ENCODE data around the gene ABLIM3. TPM values are rescaled to one million over a fixed set of nuclear protein-coding genes. Genes with fewer than 3 reads are reported as not detected.

ABLIM3 gene
- total RNA-seq, 1 donor from 2014 or later, result not detected

DNA sequence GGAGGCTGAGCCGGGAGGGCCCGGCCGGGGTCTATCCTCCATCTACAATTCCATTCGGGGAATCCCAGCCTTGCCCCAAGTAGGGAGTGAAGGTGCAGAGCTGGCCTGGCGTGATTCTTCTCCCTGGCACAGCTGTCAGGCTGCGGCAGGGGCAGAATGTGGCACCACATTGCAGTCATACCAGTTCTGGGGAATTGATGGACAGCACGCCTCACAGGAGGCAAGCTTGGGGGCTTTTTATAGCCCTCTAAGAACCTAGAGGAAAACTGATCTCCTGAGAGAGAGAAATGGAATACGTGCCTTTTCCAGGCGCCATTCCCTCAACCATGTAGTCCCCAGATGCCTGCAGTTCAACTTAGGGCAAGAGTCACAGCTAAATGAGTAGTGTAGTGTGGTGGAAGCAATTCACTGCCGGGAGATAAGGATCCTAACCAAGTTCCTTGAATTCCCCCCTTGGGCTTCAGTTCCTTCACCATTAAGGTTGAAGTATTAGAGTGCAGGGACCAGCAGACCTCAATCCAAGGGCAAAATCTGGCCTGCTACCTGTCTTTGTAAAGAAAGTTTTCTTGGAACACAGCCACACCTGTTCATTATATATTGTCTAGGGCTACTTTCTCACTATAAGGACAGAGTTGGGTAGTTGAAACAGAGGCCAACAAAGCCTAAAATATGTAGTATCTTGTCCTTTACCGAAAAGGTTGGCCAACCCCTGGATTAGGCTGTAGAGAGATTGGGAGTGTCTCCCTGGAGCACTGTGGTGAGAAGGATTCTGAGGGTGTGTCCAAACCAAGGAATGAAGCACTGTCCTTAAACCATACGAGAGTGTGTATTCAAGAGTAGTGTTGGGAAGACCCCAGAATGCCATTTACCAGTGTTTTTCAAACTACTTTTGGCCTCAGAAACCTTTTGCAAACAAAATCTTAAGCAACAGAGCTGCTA lies 141.0 kb downstream of the ABLIM3 start:
- POLR2A ChIA-PET, result no interaction called here
- CTCF ChIA-PET, result no interaction called here
- Mint-ChIP-seq H3K27me3 (peaks cover 28% of the 10 kb centered on the region), H3K36me3 (ENCODE audit: low read depth) (no peaks in the 10 kb centered on the region), H3K4me1 (no peaks in the 10 kb centered on the region), H3K27ac (no peak overlapping the region), H3K4me3 (no peak overlapping the region), H3K9me3 (no peaks in the 10 kb centered on the region)
- ATAC-seq (ENCODE audit: low read depth) (no peak), DNase-seq (no peak)
- intact Hi-C loops (cut with micrococcal nuclease), result no loop called here
- TF ChIP-seq, protein P1, sequence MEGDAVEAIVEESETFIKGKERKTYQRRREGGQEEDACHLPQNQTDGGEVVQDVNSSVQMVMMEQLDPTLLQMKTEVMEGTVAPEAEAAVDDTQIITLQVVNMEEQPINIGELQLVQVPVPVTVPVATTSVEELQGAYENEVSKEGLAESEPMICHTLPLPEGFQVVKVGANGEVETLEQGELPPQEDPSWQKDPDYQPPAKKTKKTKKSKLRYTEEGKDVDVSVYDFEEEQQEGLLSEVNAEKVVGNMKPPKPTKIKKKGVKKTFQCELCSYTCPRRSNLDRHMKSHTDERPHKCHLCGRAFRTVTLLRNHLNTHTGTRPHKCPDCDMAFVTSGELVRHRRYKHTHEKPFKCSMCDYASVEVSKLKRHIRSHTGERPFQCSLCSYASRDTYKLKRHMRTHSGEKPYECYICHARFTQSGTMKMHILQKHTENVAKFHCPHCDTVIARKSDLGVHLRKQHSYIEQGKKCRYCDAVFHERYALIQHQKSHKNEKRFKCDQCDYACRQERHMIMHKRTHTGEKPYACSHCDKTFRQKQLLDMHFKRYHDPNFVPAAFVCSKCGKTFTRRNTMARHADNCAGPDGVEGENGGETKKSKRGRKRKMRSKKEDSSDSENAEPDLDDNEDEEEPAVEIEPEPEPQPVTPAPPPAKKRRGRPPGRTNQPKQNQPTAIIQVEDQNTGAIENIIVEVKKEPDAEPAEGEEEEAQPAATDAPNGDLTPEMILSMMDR (IDR thresholded peaks at IDR 0.05), result no peak

DNA sequence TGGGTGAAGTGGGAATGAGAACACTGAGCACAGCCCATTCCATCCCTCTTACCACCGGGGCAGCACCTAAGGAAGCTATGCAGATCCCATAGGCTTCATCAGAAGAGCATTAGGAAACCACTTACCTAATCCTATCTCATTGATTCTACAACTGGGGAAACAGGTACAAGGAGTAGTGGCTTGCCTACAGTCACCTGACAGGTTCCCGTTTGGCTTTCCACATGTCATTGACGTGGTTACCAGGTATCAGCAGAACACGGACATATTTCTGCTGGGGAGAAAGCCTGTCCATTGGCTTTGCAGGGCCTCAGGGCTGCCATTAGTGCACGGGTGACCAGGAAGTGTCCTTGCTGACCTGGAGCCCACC lies 141.7 kb downstream of the ABLIM3 start:
- no peaks in the 10 kb centered on the region for H3K9me3 Mint-ChIP-seq
- intact Hi-C loops (cut with micrococcal nuclease), result no loop called here
- no peaks in the 10 kb centered on the region for H3K36me3 Mint-ChIP-seq (ENCODE audit: low read depth)
- POLR2A ChIA-PET, result no interaction called here
- CTCF ChIA-PET, result no interaction called here
- H3K4me1 Mint-ChIP-seq, result no peaks in the 10 kb centered on the region
- H3K27me3 Mint-ChIP-seq, result peaks cover 26% of the 10 kb centered on the region
- H3K27ac Mint-ChIP-seq, result no peak overlapping the region
- DNase-seq (no peak), ATAC-seq (ENCODE audit: low read depth) (no peak)
- TF ChIP-seq, protein P1 (IDR thresholded peaks at IDR 0.05), result no peak
- no peak overlapping the region for H3K4me3 Mint-ChIP-seq

DNA sequence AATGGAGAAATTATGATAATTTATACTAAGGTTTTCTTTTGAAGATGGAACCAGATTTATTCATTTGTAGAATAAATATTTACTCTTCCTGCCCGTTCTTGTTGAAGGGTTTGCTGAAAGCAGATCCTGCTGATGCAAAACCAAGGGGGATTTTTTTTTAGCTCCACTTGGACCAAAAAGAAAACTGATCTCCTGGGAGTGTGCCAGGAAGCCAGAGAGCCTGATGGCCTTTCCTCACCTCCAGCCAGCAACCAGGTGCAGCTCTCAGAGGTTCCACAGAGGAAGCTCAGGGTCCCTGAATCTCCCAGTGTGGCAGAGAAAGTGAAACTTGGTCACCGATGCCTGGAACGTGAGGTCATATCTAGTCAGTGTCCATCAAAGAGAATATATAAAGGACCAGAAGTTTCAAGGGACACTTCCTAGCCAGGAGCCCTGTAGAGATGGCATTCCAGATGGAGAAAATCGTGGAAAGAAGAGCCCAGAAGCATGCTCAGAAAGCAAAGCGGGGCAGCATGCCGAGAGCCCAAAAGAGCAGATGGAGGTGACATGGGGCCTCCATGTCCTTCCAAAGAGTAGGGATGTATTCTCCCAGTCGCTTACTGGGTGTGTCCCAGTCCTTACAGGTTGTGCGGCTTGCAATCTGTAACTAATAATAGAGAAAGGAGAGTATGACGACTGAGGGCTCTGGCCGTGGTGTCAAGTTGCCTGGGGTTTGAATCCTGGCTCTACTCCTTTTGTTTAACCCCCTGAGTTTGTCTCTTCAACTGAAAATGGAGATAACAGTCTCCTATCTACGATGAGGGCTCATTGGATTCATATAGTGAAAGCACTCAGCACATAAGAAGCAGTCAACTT lies 142.6 kb downstream of the ABLIM3 start:
- intact Hi-C loops (cut with micrococcal nuclease), result no loop called here
- TF ChIP-seq, protein P1 (IDR thresholded peaks at IDR 0.05), result no peak
- H3K36me3 Mint-ChIP-seq (ENCODE audit: low read depth), result no peaks in the 10 kb centered on the region
- H3K27me3 Mint-ChIP-seq, result peaks cover 19% of the 10 kb centered on the region
- H3K4me1 Mint-ChIP-seq, result no peaks in the 10 kb centered on the region
- POLR2A ChIA-PET, result no interaction called here
- H3K27ac Mint-ChIP-seq, result no peak overlapping the region
- no peak overlapping the region for H3K4me3 Mint-ChIP-seq
- DNase-seq (no peak), ATAC-seq (ENCODE audit: low read depth) (no peak)
- H3K9me3 Mint-ChIP-seq, result no peaks in the 10 kb centered on the region
- CTCF ChIA-PET, result no interaction called here

DNA sequence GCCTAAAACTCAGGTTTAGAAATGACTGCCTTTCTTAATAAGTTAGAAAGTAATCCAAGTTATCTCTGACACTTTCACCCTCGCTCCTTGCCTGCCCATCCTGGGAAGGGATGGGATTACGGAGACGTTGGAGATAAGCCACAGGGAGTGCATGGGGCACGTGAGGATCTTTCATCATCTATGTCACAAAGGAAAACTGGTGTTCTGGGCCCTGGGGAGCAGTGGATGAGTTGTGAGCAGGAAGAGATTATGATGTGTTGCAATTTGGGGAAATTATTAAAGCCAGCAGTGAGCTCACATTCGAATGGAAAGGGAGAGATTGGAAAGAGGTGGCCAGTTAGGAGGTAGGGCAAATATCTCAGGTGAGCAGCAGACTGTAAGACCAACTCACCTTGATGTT lies 143.2 kb downstream of the ABLIM3 start:
- intact Hi-C loops (cut with micrococcal nuclease), result no loop called here
- Mint-ChIP-seq H3K4me3 (no peak overlapping the region), H3K9me3 (no peaks in the 10 kb centered on the region), H3K27ac (no peak overlapping the region), H3K36me3 (ENCODE audit: low read depth) (no peaks in the 10 kb centered on the region), H3K4me1 (no peaks in the 10 kb centered on the region), H3K27me3 (peaks cover 16% of the 10 kb centered on the region)
- POLR2A ChIA-PET, result no interaction called here
- no peak for DNase-seq
- CTCF ChIA-PET, result no interaction called here
- no peak for ATAC-seq (ENCODE audit: low read depth)
- TF ChIP-seq, protein P1 (IDR thresholded peaks at IDR 0.05), result no peak

DNA sequence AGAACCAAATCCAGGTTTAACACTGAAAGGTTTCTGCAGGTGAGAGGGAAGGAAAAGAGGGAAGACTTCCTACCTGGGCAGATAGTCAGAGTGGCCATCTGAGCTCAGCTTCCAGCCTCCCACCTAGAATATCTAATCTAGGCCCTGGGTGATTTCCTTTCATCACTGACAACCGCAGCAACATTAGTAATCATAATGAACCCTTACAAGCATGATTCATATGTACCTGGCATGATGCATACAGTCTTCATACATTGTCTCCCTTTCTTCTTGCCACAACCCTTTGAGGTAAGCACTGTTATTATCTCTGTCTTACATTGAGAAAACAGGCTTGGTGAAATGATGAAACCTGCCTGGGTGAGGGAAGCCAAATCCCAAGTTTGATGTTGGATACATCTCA lies 143.9 kb downstream of the ABLIM3 start:
- DNase-seq, result no peak
- intact Hi-C loops (cut with micrococcal nuclease), result no loop called here
- Mint-ChIP-seq H3K9me3 (no peaks in the 10 kb centered on the region), H3K4me1 (no peaks in the 10 kb centered on the region), H3K4me3 (no peak overlapping the region), H3K27ac (no peak overlapping the region), H3K36me3 (ENCODE audit: low read depth) (no peaks in the 10 kb centered on the region), H3K27me3 (peaks cover 12% of the 10 kb centered on the region)
- ATAC-seq (ENCODE audit: low read depth), result no peak
- TF ChIP-seq, protein P1 (IDR thresholded peaks at IDR 0.05), result no peak
- ChIA-PET POLR2A (no interaction called here), CTCF (no interaction called here)

All from activated B cell treated with CpG ODN at 0.5 μM for 24 hours (primary cell).